Osteoblast (primary cell): ENCODE measurements around the gene POLR3G. TPM values are rescaled to one million over a fixed set of nuclear protein-coding genes. Genes with fewer than 3 reads are reported as not detected.
A peak's percentile ranks its signal among the peaks of the same experiment; 100 is the strongest.

Source experiments
- DNase-seq: peaks from one replicate; pipeline ENCODE4 v3.0.0; 2011; ENCODE audit warnings: low spot score, mixed read lengths; ENCODE audit not compliant: insufficient read length; ENCODE audit errors: missing footprints
- H2AFZ ChIP-seq: 2 replicates; pipeline ENCODE4 v1.6.0; 2011; ENCODE audit warnings: mild to moderate bottlenecking, low read length
- H3K27ac ChIP-seq: 2 replicates; pipeline ENCODE4 v1.5.1; 2011; ENCODE audit warnings: mild to moderate bottlenecking, low read depth, low read length, moderate library complexity
- H3K27me3 ChIP-seq: 2 replicates; pipeline ENCODE4 v1.6.0; 2012; ENCODE audit warnings: mild to moderate bottlenecking, control low read depth, inconsistent platforms, low read length, moderate library complexity; ENCODE audit not compliant: insufficient read depth
- H3K36me3 ChIP-seq: 2 replicates; pipeline ENCODE4 v1.5.1; 2011; ENCODE audit warnings: mild to moderate bottlenecking, low read length, control low read depth, moderate library complexity; ENCODE audit not compliant: insufficient read depth
- H3K4me1 ChIP-seq: 2 replicates; pipeline ENCODE4 v1.5.1; 2011; ENCODE audit warnings: mild to moderate bottlenecking, low read length, control low read depth, moderate library complexity; ENCODE audit not compliant: insufficient read depth
- H3K4me2 ChIP-seq: 2 replicates; pipeline ENCODE4 v1.6.0; 2011; ENCODE audit warnings: mild to moderate bottlenecking, low read length; ENCODE audit not compliant: insufficient read depth
- H3K4me3 ChIP-seq: fragments of 200-600 bp; sonication (generic); 3 replicates; pipeline ENCODE4 v1.5.1; 2012; ENCODE audit warnings: mild to moderate bottlenecking, low read length, inconsistent platforms; ENCODE audit not compliant: insufficient read depth
- H3K79me2 ChIP-seq: 2 replicates; pipeline ENCODE4 v1.6.0; 2012; ENCODE audit warnings: mild to moderate bottlenecking, low read length, control low read depth, inconsistent platforms; ENCODE audit not compliant: insufficient read depth
- H3K9me3 ChIP-seq: 2 replicates; pipeline ENCODE4 v1.5.1; 2011; ENCODE audit warnings: low read depth, low read length, control low read depth
- H4K20me1 ChIP-seq: 2 replicates; pipeline ENCODE4 v1.6.0; 2012; ENCODE audit warnings: mild to moderate bottlenecking, low read length, control low read depth; ENCODE audit not compliant: insufficient read depth
- total RNA-seq: library from RNA; depleted of rRNA; stranded (reverse); fragments of >200 nt; gene quantifications from 2 replicates; pipeline ENCODE4 v1.2.3, GENCODE V29; 2012
- TF ChIP-seq, protein P1 (sequence below): IDR thresholded peaks from 2 replicates; pipeline ENCODE4 v1.5.1; 2011; ENCODE audit warnings: mild to moderate bottlenecking, low read depth, low read length, moderate library complexity; ENCODE audit errors: extremely low read depth

Gene POLR3G
- total RNA-seq, 1 donor, result 3.6 TPM

DNA sequence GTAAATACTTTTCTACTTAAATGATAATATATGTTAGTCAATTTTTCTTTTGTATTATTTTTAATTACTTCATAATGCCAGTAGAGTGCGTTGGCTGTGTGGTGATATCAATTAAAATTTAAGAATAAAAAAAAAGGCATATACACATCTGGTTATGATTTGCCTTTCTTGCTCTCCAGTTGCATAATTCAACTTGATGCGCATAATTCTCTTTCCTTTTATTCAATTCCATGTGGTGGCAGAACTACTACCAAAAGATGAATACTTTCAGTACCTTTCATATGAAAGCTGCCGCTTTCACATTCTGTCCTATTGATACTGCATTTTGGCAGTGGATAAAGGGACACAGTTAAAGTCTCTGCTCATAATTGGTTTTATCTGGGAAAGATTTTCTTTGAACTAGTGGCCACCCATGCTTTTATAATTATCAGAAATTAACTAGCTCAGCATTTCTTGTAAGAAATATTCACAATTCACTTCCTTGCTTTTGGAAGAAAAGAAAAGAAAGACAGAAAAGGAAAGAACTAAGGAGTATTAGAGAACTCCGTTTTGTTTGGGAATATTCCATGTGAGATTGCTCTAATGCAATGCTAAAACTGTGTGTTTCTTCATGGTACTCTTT is 71.7 kb downstream of the POLR3G start:
- Histone ChIP-seq H3K4me3 (no peak overlapping the region), H3K9me3 (no peaks in the 10 kb centered on the region), H3K27me3 (peaks cover 14% of the 10 kb centered on the region), H4K20me1 (no peaks in the 10 kb centered on the region), H3K36me3 (no peaks in the 10 kb centered on the region), H2AFZ (no peak overlapping the region), H3K4me1 (peaks cover 8% of the 10 kb centered on the region), H3K79me2 (no peaks in the 10 kb centered on the region), H3K27ac (no peak overlapping the region), H3K4me2 (no peak overlapping the region)
- DNase-seq, result no peak
- TF ChIP-seq, protein P1, sequence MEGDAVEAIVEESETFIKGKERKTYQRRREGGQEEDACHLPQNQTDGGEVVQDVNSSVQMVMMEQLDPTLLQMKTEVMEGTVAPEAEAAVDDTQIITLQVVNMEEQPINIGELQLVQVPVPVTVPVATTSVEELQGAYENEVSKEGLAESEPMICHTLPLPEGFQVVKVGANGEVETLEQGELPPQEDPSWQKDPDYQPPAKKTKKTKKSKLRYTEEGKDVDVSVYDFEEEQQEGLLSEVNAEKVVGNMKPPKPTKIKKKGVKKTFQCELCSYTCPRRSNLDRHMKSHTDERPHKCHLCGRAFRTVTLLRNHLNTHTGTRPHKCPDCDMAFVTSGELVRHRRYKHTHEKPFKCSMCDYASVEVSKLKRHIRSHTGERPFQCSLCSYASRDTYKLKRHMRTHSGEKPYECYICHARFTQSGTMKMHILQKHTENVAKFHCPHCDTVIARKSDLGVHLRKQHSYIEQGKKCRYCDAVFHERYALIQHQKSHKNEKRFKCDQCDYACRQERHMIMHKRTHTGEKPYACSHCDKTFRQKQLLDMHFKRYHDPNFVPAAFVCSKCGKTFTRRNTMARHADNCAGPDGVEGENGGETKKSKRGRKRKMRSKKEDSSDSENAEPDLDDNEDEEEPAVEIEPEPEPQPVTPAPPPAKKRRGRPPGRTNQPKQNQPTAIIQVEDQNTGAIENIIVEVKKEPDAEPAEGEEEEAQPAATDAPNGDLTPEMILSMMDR, result no peak

DNA sequence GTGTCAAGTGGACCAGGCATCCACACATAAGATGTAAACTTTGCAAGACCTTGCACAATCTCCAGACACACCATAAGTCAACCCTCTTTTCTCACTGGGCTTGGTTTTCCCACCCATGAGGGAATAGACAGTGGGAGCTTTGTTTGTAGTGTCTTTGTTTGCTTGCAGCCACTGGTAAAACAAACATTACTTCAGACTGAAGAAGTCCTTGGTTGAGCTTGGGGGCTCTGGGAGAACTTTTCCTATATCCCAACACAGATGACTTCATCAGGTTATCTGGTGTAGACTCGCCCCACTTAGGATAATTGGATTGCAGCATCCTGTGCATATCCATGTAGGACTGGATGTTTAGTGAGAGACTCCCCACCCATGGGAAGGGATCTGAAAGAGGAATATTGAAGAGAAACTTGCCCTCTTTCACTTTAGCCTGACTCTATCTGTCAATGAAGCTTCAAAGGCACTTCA is 72.4 kb downstream of the POLR3G start:
- no peaks in the 10 kb centered on the region for H3K79me2 ChIP-seq
- no peak overlapping the region for H3K27ac ChIP-seq
- no peak overlapping the region for H3K4me3 ChIP-seq
- H4K20me1 ChIP-seq, result no peaks in the 10 kb centered on the region
- TF ChIP-seq, protein P1, result no peak
- peak overlapping the region; percentile 16 for H3K4me2 ChIP-seq
- no peak overlapping the region for H2AFZ ChIP-seq
- no peaks in the 10 kb centered on the region for H3K9me3 ChIP-seq
- no peak for DNase-seq
- peaks cover 8% of the 10 kb centered on the region for H3K4me1 ChIP-seq
- H3K36me3 ChIP-seq, result no peaks in the 10 kb centered on the region
- H3K27me3 ChIP-seq, result peaks cover 14% of the 10 kb centered on the region

DNA sequence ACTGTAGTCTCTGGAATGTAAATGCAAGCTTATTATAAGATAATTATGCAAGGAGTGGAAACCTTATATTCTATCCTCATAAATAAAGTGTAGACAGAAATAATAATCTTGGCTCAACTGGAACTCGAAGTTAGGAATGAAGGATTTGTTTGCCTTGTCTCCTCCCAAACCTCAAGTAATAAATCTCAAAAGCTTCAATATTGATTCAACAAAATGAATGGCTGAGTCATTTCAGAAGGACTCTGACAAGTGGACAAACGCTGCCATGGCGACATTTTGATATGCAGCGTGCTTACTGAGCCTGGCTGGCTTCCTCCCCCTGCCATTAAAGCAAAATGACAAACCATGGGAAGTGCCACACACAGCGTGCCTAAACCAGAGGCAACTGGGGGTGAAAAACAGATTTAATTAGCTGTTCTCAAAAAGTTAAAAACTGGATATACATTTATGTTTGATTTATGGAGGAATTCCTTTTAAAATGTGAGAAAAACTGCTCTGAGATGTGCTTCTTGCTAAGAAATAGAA is 73.5 kb downstream of the POLR3G start:
- no peak overlapping the region for H2AFZ ChIP-seq
- no peak overlapping the region for H3K27ac ChIP-seq
- no peaks in the 10 kb centered on the region for H4K20me1 ChIP-seq
- no peaks in the 10 kb centered on the region for H3K9me3 ChIP-seq
- TF ChIP-seq, protein P1, result no peak
- H3K4me2 ChIP-seq, result peak overlapping the region; percentile 56
- no peaks in the 10 kb centered on the region for H3K36me3 ChIP-seq
- no peak for DNase-seq
- peaks cover 8% of the 10 kb centered on the region for H3K4me1 ChIP-seq
- H3K4me3 ChIP-seq, result no peak overlapping the region
- no peaks in the 10 kb centered on the region for H3K79me2 ChIP-seq
- H3K27me3 ChIP-seq, result peaks cover 18% of the 10 kb centered on the region

DNA sequence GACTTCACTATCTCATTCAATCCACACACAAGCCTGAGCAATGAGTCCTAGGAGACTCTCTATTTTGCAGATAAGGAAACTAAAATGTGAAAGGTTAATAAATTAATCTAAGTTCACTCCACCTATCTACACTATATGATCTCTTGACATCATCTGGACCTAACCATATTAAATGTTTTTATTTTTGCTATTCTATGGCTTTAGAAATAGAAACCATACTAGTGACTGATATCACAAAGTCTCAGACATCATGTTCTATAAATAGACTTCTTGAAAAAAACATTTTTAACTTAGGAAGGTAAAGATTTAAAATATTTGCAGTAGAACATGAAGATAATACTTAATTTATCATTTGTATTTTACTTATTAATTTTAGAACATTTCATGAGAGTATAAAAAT is 74.6 kb downstream of the POLR3G start:
- Histone ChIP-seq H3K79me2 (no peaks in the 10 kb centered on the region), H2AFZ (no peak overlapping the region), H3K36me3 (no peaks in the 10 kb centered on the region), H3K27me3 (peaks cover 18% of the 10 kb centered on the region), H3K4me3 (no peak overlapping the region), H3K4me2 (no peak overlapping the region), H3K27ac (no peak overlapping the region), H3K4me1 (peaks cover 8% of the 10 kb centered on the region), H4K20me1 (no peaks in the 10 kb centered on the region), H3K9me3 (no peaks in the 10 kb centered on the region)
- no peak for DNase-seq
- TF ChIP-seq, protein P1, result no peak
